RWPE1 (cell line): Measurements from ENCODE around the gene PLP1.

Experiments
- CTCF ChIA-PET: fragments of 350-600 bp; sonication (Branson Sonifier 250); formaldehyde crosslinking; extraction: SDS; loops from one replicate; lab custom pipeline; 2021; lab: Yijun Ruan, JAX
- POLR2A ChIA-PET: fragments of 400-600 bp; formaldehyde crosslinking; extraction: SDS; loops from one replicate; lab custom pipeline; 2020; ENCODE audit warnings: antibody characterized with exemption; ENCODE audit not compliant: low non-redundant PET; lab: Yijun Ruan, JAX
- DNase-seq: peaks from one replicate; pipeline ENCODE4 v3.0.0; 2012; ENCODE audit warnings: low spot score
- H3K27ac ChIP-seq: fragments of 450-650 bp; 2 replicates; pipeline ENCODE4 v1.5.1; 2017
- TF ChIP-seq, protein P1 (sequence below): fragments of 450-650 bp; conservative IDR thresholded peaks from 2 replicates; pipeline ENCODE4 v1.5.1; 2017; ENCODE audit warnings: low read depth, mild to moderate bottlenecking

Gene PLP1

GRCh38 chrX:103779141-103779789 is 2.6 kb downstream of the PLP1 start:
- no peak for DNase-seq
- ChIA-PET POLR2A (no interaction called here), CTCF (no interaction called here)

GRCh38 chrX:103780336-103781061 is 3.9 kb downstream of the PLP1 start:
- ChIA-PET CTCF (no interaction called here), POLR2A (interaction anchor here (0.6 kb wide), 1 partner anchor 70 kb away, joined by 3 read pairs; the partner anchor contains the start of gene TMEM31)
- TF ChIP-seq, protein P1, sequence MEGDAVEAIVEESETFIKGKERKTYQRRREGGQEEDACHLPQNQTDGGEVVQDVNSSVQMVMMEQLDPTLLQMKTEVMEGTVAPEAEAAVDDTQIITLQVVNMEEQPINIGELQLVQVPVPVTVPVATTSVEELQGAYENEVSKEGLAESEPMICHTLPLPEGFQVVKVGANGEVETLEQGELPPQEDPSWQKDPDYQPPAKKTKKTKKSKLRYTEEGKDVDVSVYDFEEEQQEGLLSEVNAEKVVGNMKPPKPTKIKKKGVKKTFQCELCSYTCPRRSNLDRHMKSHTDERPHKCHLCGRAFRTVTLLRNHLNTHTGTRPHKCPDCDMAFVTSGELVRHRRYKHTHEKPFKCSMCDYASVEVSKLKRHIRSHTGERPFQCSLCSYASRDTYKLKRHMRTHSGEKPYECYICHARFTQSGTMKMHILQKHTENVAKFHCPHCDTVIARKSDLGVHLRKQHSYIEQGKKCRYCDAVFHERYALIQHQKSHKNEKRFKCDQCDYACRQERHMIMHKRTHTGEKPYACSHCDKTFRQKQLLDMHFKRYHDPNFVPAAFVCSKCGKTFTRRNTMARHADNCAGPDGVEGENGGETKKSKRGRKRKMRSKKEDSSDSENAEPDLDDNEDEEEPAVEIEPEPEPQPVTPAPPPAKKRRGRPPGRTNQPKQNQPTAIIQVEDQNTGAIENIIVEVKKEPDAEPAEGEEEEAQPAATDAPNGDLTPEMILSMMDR = no peak
- no peak for DNase-seq
- no peak overlapping the region for H3K27ac ChIP-seq

More at GRCh38 chrX:103779141-103779789, 2.6 kb downstream of the PLP1 start:
- TF ChIP-seq, protein P1 = no peak
- H3K27ac ChIP-seq = no peak overlapping the region

- DNase-seq = no peak
- TF ChIP-seq, protein P1 = no peak
- ChIA-PET POLR2A (no interaction called here), CTCF (no interaction called here)
- H3K27ac ChIP-seq = no peak overlapping the region
Observed at GRCh38 chrX:103781062-103781402, 4.4 kb downstream of the PLP1 start.

DNA sequence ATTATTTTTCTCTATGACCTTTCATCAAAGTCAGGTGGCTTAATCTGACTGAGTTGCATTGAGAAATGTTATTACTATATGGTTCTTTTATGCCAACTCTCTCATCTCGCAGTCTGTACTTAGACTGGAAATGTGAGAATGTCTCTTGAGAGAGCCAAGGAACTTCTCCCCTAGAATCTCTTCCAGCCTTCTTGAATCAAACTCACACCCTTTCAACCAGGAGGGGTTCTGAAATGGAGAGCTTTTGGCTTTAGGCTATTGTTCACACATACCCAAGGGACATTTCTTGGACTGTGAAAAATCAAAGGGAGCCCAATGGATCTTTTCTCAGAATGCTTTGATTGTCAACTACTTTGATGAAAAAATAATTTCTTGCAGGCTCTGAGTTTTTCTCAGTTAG is 5.1 kb downstream of the PLP1 start:
- ChIA-PET CTCF (interaction anchor here (0.7 kb wide), 1 partner anchor 57 kb away, joined by 3 read pairs; no protein-coding TSS in a partner anchor), POLR2A (no interaction called here)

GRCh38 chrX:103782640-103783039 is 6.0 kb downstream of the PLP1 start:
- no peak for DNase-seq
- TF ChIP-seq, protein P1 = no peak
- POLR2A ChIA-PET = no interaction called here
- no peak overlapping the region for H3K27ac ChIP-seq
- CTCF ChIA-PET = no interaction called here

More for the DNA sequence above, 5.1 kb downstream of the PLP1 start:
- H3K27ac ChIP-seq = no peak overlapping the region
- no peak for DNase-seq
- TF ChIP-seq, protein P1 = no peak

- ChIA-PET POLR2A (no interaction called here), CTCF (no interaction called here)
- no peak for DNase-seq
- TF ChIP-seq, protein P1 = no peak
- H3K27ac ChIP-seq = no peak overlapping the region
Observed at GRCh38 chrX:103783196-103783595, 6.6 kb downstream of the PLP1 start.
